ENCODE measurements around the gene HNRNPD. TPM values are rescaled to one million over a fixed set of nuclear protein-coding genes. Genes with fewer than 3 reads are reported as not detected.

The HNRNPD gene
- total RNA-seq, result 35.3 and 76.8 TPM in 2 replicates

DNA sequence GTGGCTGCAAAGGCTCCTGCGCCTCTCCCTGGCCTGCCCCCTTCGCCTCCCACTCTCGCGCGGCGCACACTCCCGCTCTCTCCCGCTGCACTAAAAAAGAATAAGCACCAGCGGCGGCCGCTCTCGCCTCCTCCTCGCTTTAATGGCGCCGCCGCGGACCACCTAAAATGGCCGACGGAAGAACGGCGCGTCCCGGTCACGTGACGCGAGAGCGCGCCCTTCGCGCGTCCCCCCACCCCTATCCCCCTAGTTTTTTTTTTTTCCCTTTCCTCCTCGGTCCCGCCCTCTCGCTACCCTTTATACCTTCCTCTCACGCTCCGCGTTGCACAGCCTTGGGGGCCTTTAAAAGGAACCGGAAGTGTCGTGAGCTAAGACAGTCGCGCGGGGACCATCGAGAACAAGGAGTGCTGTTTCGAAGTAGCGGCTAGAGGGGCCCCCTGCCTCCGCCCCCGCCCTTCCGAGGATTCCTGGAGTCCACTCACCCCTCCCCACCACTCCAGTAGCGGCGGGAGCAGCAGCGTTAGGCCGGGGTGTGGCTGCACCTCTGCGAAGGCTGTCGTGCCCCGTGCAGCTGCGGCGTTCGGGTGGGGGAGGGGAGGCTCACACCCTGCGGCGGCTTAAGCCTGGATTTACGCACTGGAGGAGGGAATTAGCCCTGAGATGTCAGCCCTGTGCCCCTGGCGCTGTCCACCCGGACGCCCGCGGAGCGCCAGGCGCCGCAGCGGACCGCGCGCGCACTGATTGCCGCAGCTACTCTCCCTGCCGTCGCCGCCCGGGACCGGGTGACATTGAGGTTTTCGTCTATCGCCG, at the start of gene HNRNPD:
HNRNPD (minus strand) TSS at position 176 of the 810 bp plus-strand sequence. CDS start 313 bp downstream, outside the sequence.

Other genes starting within 250 kb of the HNRNPD start
- 82.7 and 153 TPM in 2 replicates for gene HNRNPDL, start 56.5 kb upstream of the HNRNPD start, total RNA-seq
- 34.0 and 66.1 TPM in 2 replicates for gene ENOPH1, start 56.6 kb upstream of the HNRNPD start, total RNA-seq
- 3.9 and 9.8 TPM in 2 replicates for gene TMEM150C, start 188.0 kb upstream of the HNRNPD start, total RNA-seq

All from bladder microvascular endothelial cell (primary cell).